ENCODE data around the gene ABCB10.

ABCB10 gene

DNA sequence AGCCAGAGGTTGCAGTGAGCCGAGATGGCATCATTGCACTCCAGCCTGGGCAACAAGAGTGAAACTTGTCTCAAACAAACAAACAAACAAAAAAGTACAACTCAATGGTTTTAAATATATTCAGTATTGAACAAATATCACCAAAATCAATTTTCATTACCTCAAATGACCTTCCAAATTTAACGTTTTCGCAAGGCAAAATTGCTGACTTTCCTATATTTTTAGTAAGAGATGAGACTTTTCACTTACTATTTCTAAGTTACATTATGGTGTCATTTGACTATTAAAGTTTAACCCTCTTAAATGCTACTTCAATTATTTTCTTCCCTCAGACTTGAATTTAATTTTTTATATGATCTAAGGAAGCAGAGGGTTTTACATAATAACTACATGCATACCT is 23.0 kb upstream of the ABCB10 start:
- TF ChIP-seq FOXM1 (IDR thresholded peaks at IDR 0.05; ENCODE audit: borderline replicate concordance, low read depth) (no peak), REST (IDR thresholded peaks at IDR 0.05; ENCODE audit: low read depth) (no peak), TEAD4 (IDR thresholded peaks at IDR 0.05) (no peak), USF1 (IDR thresholded peaks at IDR 0.05) (no peak), EGR1 (IDR thresholded peaks at IDR 0.05) (no peak), CREB1 (IDR thresholded peaks at IDR 0.05; ENCODE audit: low read depth) (no peak), YY1 (IDR thresholded peaks at IDR 0.05; ENCODE audit: low read depth) (no peak), TCF12 (IDR thresholded peaks at IDR 0.05; ENCODE audit: low read depth) (no peak), RAD21 (IDR thresholded peaks at IDR 0.05; ENCODE audit: low read depth) (no peak), CEBPB (IDR thresholded peaks at IDR 0.05) (no peak), MAX (IDR thresholded peaks at IDR 0.05) (no peak), EP300 (IDR thresholded peaks at IDR 0.05; ENCODE audit: borderline replicate concordance) (no peak), ZBTB7A (IDR thresholded peaks at IDR 0.05; ENCODE audit: low read depth) (no peak), TAF1 (IDR thresholded peaks at IDR 0.05; ENCODE audit: low read depth) (no peak), NFIC (IDR thresholded peaks at IDR 0.05) (no peak)

DNA sequence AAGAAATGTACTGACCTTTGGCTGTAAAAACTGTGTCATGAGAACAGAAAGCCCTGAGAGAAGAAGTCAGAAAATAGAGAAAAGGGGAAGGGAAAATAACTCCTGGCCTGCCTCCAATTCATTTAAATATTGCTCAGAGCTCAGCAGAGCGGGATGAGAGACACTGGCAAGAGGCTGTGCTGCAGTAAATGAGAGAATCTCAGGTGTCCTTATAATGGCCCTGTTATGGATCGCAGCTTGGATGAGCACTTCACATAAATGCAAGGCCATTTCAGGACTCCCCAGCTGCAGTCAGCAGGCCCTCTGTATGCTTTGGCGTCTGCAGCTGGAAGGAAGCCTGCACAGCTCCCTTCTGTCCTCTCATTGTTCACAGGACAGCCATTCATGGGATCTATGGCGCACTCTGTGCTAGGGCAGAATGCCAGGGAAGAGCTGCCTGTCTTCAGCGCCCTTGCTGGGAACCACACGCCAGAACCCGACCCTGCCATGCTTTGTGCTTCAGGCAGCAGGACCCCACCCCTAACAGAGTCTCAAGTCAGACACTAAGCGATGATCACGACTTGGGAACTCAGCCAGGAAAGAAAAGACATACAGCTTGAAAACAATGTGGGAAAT is 20.7 kb upstream of the ABCB10 start:
- no peak for TF ChIP-seq CREB1 (IDR thresholded peaks at IDR 0.05; ENCODE audit: low read depth)
- TF ChIP-seq CEBPB (IDR thresholded peaks at IDR 0.05) = no peak
- no peak for TF ChIP-seq NFIC (IDR thresholded peaks at IDR 0.05)
- no peak for TF ChIP-seq REST (IDR thresholded peaks at IDR 0.05; ENCODE audit: low read depth)
- TF ChIP-seq TCF12 (IDR thresholded peaks at IDR 0.05; ENCODE audit: low read depth) = no peak
- TF ChIP-seq MAX (IDR thresholded peaks at IDR 0.05) = no peak
- TF ChIP-seq ZBTB7A (IDR thresholded peaks at IDR 0.05; ENCODE audit: low read depth) = no peak
- no peak for TF ChIP-seq TAF1 (IDR thresholded peaks at IDR 0.05; ENCODE audit: low read depth)
- TF ChIP-seq RAD21 (IDR thresholded peaks at IDR 0.05; ENCODE audit: low read depth) = no peak
- no peak for TF ChIP-seq EP300 (IDR thresholded peaks at IDR 0.05; ENCODE audit: borderline replicate concordance)
- no peak for TF ChIP-seq USF1 (IDR thresholded peaks at IDR 0.05)
- TF ChIP-seq YY1 (IDR thresholded peaks at IDR 0.05; ENCODE audit: low read depth) = no peak
- TF ChIP-seq FOXM1 (IDR thresholded peaks at IDR 0.05; ENCODE audit: borderline replicate concordance, low read depth) = no peak
- no peak for TF ChIP-seq EGR1 (IDR thresholded peaks at IDR 0.05)
- TF ChIP-seq TEAD4 (IDR thresholded peaks at IDR 0.05) = no peak

DNA sequence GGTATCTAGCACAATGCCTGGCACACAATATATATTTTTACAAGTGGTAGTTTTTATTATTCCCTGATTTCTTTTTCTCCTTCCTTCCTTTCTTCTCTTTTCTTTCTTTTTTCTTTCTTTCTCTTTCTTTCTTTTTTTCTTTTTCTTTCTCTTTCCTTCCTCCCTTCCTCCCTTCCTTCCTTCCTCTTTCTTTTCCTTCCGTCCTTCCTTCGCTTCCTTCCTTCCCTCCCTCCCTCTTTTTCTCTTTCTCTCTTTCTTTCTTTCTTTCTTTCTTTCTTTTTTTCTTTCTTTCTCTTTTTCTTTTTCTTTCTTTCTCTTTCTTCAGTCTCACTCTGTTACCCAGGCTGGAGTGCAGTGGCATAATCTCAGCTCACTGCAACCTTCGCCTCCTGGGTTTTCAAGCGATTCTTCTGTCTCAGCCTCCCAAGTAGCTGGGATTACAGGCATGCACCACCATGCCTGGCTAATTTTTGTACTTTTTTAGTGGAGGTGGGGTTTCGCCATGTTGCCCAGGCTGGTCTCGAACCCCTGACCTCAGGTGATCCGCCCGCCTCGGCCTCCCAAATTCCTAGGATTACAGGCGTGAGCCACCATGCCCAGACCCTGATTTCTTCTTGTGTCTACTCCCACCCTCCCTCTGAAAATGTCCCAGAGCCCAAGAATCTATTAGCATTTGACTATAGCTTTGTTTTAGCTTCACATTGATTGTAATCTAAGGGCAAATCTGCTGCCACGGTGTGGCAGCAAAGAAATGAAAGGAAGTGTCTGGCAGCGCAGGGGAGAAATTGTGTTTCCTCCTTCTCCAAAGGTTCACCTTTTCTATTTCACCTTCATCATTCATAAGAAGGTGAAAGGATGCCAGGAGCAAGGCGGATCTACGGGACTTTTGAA is 19.9 kb upstream of the ABCB10 start:
- TF ChIP-seq FOXM1 (IDR thresholded peaks at IDR 0.05; ENCODE audit: borderline replicate concordance, low read depth) (no peak), EP300 (IDR thresholded peaks at IDR 0.05; ENCODE audit: borderline replicate concordance) (no peak)

DNA sequence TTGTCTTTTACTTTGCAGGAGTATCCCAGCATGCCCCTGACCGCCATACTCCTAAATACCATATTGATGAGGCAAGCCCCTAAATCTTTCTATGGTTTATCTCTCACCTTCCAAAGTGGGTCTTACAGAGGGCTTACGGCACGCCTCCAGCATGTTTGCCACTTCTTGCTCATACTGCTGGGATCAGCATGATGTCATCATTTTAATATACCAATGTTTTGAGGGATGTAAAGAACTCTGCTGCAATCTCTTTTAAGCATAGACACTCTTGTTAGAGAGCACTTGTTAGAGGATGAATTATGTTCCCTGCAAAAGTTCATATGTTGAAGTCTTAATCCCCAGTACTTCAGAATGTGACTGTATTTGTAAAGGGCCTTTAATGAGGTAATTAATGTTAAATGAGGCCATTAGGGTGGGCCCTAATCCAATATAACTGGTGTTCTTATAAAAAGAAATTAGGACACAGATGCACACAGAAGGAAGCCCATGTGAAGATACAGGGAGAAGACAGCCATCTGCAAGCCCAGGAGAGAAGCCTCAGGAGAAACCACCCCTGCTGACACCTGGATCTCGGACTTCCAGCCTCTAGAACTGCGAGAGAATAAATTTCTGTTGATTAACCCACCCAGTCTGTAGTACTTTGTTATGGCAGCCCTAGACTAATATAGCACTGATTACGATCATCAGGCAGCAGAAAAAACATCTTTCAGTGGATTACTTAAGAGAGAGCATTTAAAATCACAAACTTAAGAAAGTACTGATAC is 16.4 kb upstream of the ABCB10 start:
- TF ChIP-seq CREB1 (IDR thresholded peaks at IDR 0.05; ENCODE audit: low read depth) (no peak), EP300 (IDR thresholded peaks at IDR 0.05; ENCODE audit: borderline replicate concordance) (no peak), YY1 (IDR thresholded peaks at IDR 0.05; ENCODE audit: low read depth) (no peak)

DNA sequence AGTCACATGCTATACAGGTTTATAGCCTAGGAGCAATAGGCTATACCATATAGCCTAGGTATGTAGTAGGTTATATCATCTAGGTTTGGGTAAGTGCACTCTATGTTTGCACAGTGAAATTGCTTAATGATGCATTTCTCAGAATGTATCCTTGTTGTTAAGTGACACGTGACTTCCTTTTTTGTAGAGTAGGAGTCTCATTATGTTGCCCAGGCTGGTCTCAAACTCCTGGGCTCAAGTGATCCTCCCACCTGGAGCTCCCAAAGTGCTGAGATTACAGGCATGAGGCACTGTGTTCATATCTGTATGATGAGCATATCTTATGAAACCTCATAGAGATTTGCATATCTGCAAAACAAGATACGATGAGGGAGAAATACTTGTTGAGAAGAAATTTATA is 13.8 kb upstream of the ABCB10 start:
- TF ChIP-seq CREB1 (IDR thresholded peaks at IDR 0.05; ENCODE audit: low read depth) (no peak), NFIC (IDR thresholded peaks at IDR 0.05) (no peak), TEAD4 (IDR thresholded peaks at IDR 0.05) (no peak)
